Pulmonary artery endothelial cell (primary cell): ENCODE data around the gene SMIM45.
"Not testable (repeated sequence)": the region's sequence is repeated elsewhere in the genome, so short reads cannot be mapped to it uniquely, and the experiment has no call there.

Source experiments
- DNase-seq: peaks from one replicate; pipeline ENCODE4 v3.0.0-alpha.2; 2011; ENCODE audit warnings: low read depth, low spot score

The SMIM45 gene

DNA sequence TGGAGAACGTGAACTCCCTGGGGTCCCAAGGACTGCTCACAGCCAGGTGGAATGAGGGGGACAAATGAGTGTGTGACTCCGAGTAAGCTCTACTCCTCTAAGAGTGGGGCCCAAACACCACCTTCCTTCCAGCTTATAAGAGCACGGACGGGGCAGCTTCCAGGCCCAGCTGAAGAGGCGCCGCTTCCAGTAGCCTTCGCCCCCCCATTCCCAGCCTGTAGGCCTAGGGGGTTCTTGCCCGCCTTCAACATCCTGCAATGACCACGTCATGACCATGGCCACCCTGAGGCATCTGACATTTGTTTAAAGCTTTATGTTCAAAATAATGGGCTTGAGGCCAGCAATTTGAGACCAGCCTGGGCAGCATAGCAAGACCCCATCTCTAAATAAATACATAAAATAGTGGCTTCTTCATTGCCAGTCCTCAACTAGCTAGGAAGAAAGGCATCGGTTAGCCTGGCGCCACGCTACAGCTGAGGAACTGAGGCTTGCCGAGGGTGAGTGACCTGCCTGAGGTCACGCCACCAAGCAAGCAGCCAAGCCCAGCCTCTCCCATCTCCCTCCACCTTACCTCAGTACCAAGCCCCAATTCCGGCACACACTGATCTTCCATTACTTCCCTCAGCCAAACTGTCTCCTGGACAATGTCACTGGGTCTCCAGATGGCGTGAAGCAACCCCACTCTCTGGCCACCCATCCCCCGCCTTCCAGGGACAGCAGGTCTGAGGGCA lies 17.5 kb upstream of the SMIM45 start:
- DNase-seq, result no peak

DNA sequence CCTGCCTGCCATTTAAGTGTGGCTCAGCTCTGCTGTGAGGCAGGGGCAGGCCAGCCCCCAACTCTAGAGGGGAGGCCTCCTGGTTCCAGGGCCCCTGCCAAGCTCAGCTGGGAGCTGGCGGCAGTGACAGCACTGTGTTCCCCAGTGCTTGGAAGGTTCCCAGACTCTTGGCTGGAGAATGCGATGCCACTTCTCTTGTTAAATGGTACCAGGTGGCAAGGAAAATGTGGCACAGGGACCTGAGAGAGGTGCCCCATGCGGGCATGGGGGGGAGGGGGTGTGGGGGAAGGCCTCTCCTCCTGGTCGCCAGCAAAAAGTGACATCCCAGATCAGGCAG lies 17.0 kb upstream of the SMIM45 start:
- no peak for DNase-seq

DNA sequence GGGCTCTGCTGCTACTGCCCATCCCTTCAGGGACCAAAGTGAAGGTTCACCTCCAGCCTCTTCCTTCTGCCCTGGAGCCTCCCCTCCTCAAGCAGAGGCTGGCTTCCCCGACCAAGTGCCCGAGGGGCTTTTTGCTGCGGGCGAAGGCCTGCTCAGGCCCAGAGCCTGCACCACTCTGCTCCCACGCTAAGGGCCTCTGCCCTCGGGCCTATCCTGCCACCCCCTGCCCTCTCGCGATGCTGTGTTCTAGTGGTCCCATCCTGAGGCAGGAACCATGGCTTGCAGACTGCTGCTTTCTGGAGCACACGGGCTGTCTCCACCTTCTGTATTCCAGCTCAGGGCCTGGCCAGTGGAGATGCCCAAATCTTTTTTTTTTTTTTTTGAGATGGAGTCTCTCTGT lies 16.4 kb upstream of the SMIM45 start:
- DNase-seq, result no peak

DNA sequence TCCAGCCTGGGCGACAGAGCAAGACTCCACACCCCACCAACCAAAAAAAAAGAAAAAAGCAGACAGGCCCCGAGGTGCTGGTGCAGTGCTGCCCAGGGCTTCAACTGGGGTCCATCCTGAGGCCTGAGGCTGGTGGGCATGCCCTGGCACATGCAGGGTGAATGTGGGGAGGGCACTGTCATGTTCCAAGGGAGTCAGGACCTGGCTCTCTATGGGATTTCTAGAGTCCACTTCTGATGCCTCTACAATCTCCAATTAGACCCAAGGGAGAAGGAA lies 15.1 kb upstream of the SMIM45 start:
- no peak for DNase-seq

DNA sequence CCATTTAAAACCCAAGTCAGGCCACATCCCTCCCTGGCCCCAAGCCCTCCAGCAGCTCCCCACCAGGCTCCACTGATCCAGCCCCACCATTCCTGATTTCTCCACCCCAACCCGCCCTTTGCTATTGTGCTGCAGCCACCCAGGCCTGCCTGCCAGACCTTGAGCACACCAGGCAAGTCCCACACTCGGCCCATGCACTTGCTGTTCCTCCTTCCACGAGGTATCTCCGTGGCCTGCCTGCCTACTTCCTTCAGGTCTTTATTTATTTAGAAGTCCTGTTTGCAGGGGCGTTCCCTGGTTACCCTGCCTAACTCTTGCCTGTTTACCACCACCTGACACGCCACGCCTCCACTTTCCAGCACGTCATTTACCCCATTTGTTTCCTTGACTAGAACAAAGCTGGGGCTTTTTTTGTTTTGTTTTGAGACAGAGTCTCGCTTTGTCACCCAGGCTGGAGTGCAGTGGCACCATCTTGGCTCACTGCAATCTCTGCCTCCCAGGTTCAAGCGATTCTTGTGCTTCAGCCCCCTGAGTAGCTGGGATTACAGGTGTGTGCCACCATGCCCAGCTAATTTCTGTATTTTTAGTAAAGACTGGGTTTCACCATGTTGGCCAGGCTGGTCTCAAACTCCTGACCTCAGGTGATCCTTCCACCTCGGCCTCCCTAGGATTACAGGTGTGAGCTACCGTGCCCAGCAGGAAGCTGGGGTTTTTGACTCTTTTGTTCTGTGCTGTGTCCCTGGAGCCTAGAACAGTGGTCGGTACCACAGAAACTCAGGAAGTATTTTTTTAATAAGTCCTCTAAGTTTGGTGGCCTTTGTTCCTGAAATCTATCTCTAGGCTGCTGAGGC lies 11.7 kb upstream of the SMIM45 start:
- DNase-seq, result no peak

DNA sequence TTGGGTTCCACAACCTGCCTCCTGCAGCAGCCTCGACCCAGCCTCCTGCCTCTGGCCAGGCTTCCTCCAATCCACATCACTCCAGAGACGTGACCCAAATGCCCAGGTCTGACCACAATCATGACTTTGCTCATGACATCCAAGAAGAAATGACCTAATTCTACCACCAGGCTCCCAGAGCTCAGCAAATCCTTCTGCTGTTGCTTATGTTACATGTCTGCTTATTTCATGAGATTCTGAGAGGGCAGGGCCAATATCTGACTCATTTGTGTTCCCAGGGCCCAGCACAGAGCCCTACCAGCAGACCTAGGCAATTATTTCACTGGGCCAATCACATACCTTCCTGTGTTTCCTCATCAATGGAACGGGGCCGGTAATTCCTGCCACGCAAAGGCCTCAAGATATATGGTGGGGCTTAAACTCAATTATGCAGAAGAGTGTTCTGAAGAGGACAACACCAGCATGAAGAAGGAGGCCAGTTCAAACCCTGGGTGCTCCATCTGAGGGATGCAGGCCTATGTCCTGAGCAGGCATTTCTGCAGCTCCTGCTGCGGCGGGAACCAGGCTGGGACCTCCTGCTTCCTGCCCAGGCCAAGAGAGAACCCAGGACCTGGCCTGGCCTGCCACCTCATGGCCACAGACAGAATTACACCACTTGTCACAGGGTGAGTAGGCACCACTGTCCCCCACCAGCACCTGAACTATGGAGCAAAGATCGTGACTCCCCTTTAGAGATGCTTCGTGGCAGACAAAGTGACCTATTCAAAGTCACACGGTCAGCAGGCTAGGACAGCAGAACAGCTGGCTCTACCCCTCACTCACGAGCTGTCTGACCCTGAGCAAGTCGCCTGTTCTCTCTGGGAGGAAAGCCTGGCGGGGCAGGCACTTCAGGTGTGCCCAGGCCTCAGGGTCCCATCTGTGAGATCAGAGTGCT lies 10.9 kb upstream of the SMIM45 start:
- peak; percentile 33 for DNase-seq

DNA sequence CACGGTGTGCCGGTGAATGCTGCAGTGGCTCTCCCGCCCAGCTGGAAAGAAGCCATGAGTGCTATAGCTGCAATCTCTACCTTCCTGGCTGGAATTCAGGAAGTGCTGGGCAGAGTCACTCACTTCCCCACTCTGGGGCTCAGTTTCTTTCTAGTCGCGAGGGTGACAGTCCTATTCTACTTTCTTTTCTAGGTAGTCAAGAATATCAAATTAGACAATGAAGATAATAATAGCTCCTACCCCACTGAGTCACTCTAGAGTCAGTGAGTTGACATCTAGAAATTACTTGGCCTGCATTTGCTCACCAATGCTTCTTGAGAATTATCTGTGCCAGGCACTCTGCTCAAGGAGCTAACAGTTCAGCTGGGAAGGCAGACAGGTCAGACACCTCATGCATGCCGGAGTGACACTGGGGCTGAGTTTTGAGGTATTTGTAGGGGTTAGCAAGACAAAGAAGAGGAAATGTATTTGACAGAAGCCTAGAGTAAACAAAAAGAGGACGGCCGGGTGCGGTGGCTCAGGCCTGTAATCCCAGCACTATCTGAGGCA lies 8.2 kb upstream of the SMIM45 start:
- DNase-seq, result no peak

DNA sequence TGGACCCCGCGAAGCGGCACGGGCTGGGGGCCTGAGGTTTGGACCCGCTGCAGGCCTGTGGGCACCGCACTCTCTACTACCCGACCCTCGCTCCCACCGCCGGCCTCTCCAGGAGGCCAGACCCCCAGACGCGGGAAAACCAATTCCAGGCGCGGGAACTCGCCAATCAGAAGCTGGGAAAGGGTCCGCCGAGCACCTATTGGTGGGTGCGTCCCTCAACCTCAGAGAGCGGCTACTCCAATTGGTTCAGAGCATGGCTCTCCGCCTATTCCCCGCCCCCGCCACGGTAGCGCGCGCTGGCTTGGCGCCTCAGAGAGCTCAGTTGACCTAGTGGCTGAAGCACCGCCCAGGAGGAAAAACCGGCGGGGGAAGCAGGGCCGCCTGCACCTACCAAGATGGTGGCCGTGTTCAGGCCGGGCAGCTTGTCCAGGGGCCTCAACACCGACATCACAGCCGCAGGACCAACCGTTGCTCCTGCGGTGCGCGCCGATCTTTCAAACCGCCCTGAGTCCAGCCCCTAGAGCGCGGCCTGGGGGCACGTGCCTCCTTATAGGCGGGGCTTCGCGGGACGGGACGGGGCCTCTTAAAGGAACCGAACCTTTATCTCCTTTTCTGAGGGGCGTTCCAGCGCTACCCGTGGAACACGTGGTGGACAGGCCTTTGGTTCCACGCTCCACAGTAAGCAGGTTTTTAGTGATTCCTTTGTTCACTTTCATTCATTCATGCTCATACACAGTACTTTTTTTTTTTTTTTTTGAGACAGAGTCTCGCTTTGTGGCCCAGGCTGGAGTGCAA lies 5.1 kb upstream of the SMIM45 start, which contains the start of gene CENPM:
Gene CENPM, minus strand, starts transcription at position 524 of the 795 bp plus-strand sequence. Its CDS starts 76 bp downstream, at position 448.
- peak; percentile 76 for DNase-seq

DNA sequence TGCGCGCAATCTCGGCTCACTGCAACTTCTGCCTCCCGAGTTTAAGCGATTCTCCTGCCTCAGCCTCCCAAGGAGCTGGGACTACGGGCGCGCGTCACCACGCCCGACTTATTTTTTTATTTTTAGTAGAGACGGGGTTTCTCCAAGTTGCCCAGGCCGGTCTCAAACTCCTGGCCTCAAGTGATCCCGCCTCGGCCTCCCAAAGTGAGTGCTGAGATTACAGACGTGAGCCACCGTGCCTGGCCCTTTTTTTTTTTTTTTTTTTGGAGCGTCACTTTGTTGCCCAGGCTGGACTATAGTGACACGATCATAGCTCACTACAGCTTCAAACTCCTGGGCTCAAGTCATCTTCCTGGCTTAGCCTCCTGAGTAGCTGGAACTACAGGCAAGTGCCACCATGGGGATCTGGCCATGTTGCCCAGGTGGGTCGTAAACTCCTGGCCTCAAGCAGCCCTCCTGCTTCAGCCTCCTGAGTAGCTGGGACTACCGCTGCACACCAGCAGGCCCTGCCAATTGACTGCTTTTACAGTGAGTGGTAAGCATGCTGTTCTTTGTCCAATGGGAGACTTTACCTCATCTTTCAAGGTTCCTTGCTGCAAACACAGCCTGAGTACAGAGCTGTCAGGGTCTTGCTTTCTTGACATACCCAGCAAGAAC lies 4.4 kb upstream of the SMIM45 start:
- DNase-seq, result no peak

DNA sequence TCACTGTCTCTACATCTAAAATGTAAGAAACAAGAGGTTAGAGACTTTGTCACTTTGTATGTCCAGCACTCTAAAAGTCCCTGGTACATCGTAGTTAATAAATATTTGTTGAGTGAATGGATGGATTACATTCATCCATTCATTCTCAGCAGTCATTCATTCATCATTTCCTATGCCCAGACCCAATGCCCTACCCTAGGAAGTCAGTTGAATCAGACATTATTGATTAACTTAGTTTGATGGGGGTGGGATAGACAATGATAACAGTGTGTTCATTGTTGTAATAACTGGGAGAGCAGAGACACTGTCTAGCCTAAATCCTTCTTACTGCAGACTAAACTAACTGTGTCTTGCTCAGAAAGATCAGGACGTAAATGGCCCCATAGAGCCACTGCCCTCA lies 3.8 kb upstream of the SMIM45 start:
- DNase-seq, result no peak

DNA sequence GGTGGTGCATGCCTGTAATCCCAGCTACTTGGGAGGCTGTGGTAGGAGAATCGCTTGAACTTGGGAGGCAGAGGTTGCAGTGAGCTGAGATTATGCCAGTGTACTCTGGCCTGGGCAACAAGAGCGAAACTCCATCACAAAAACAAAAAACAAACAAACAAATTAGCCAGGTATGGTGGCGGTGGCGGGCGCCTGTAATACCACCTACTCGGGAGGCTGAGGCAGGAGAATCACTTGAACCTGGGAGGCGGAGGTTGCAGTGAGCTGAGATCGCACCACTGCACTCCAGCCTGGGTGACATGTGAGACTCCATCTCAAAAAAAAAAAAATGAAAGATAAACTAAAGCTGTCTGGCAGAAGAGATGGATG lies 3.0 kb upstream of the SMIM45 start:
- not testable (repeated sequence) for DNase-seq

DNA sequence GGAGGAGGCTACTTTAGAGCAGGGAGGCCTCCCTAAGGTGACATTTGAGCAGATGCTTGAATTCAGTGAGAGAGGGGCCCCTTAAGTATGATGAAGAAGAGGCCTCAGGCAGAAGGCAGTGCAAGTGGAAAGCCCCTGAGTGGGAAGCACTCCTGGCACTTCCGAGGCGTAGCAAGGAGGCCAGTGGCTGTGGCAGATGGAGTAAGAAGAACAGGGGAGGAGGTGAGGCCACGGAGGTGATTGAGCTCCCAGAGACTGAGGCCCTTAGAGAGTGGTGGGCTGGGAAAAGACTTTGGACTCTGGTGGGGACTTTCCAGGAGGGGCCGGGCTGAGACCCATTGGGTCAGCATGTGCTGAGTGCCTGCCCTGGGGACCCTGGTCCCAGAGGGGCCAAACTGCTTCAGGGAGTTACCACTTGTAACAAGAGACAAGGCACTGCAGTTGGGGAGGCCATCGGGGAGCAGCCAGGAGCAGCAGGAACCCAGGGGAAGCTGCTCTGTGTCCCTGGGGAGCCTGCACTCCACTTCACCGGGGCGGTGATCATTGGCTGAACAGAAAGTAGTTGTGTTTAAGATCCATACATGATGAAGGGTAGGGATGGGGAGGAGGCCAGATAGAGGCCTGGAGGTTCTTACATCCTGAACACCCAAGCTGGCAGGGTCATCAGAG lies 2.5 kb upstream of the SMIM45 start:
- DNase-seq, result no peak

DNA sequence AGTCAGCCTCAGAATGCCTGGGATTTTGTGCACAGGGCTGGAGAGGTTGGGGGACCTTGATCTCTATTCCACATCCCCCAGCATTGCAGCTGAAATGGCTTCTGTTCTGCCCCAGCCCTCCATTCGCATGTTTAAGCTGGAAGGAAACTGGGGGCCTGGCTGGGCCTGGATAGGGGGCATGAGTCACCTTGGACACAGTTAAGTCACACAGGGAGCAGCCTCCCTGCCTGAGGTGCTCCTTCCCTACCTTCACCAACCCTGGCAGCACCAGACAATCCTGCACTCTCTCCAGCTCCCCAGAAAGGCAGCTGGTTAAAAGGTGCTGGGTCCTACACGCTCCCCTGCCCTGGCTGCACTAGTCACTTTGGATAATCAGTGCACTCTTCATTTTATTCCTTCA lies 763 bp downstream of the SMIM45 start:
- no peak for DNase-seq

DNA sequence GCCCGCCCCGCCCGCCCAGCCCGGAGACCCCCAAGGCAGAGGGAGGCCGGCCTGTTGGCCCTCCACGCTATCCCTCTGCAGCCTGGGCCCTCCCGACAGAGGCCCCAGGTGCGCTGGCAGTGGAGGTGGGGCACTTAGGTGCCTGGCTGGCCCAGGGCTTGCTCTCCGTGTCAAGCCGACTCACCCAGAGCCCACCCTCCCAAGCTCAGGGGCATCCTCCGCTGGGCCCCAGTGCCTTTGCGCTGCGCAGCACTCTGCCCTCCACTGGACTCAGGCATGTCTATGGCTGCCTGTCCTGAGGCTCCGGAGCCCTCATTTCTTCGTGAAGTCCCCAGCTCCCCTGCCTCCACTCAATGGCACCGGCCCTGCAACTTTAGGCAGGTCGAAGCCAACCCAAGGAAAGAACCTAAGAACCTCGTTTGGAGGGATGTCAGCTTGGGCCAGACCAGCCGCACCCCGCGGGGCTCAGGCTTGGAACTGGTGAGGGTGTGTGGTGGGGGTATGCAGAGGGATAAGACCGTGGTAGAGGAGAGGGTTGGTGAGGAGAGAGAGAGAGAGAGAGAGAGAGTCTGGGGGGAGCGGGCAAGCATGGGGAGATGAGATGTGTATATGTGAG lies 6.1 kb downstream of the SMIM45 start:
- no peak for DNase-seq

DNA sequence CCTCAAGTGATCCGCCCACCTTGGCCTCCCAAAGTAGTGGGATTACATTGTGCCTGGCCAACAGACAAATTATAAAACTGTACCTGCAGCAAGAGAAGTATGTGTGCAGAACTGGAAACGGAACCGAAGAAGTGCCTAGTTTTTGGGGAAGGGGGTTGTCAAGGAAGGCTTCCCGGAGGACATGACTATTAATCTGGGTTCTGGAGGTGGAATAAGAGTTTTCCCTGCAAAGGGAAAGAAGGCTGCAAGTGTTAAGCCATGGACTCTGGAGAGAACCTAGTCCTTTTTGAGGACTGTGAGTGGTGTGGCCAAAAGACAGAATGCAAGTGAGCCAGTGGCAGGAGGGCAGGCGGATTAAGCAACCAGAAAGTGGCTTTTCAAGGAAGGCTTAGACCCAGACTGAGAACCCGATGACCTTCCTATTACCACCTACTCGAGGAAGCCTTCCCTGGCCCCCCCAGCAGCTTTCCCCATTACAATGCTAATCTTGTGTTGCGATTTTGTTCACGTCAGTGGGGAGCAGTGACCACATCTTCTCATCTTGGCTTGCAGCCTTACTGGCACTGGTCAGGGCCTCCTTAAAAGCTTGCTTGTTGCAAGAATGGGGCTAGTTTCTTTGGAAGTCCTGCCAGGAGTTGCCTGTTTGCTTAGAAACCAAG lies 11.6 kb downstream of the SMIM45 start:
- DNase-seq, result no peak

DNA sequence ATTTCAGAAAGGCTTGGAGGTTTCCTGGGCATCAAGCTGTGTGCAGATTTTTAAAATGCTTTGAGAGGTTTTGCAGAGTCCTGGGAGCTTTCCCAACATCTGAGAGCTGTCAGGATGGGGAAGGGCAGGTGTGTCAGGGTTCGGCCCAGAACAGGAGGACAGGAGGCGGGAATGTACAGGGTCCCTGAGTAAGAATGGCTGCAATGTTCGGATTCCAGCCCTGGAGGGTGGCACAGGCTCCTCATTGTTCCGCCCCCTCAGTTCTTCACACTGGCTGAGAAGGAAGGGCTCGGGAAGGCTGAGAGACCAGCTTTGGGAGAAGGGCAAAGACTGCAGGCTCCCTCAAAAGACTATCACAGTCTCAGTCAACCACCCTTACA lies 12.2 kb downstream of the SMIM45 start:
- no peak for DNase-seq

DNA sequence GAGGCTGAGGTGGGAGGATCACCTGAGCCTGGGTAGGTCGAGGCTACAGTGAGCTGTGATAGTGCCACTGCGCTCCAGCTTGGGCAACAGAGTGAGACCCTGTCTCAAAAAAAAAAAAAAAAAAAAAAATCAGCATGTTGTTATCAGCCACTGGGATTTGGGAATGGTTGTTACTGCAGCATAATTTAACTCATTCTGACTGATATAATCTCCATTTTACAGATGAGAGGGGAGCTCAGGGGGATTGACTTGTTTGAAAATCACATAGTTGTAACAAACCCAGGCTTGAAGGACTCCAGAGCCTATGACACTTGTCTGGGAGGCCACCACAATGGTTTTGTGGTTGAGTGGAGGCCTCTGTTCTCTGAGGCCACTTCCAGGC lies 14.3 kb downstream of the SMIM45 start:
- no peak for DNase-seq

DNA sequence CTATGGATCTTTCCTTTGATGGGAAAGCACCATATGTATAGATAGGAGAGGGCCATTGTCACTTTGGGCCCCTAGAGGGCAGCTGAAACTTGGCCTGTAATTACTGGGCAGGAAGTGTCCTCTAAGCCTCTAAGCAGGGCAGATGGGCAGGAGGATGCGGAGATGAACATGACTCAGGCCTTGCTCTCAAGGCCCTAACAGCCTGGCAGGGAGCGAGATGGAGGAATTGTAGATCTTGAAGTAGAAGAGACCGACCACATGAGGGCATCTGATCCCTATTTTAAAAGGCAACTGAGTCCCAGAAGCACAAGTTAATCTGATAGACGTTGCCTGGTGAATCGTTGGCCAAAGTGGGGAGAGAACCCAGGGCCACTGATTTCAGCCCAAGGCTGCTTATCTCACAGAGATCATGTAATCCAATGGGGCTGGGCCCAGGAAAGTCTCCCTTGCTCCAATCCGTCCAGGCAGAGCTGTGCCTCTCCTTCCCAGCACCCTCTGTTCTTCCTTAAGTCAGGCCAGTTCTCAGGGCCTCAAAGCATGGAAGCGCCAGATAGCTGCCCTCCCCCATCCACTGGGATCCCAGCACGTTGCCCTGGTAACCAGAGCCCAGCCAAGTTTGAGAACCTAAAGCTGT lies 14.8 kb downstream of the SMIM45 start:
- peak; percentile 49 for DNase-seq

DNA sequence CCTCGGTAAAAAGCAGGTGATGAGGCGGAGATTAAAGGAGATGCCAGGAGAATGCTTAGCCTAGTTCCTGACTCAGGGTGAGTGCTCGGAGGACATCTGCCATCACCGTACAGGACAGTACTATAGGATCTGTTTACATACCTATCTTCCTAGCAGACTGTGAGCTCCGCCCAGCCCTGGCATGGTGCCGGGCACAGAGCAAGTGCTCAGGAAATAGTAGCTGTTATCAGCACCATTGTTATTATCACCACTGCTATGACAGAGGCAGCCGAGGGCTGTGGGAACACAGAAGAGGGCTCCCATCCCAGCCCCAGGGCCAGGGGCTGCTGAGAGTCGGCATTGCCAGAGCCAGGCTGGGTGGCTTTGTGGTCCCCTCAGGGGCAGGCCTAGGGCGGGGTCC lies 16.7 kb downstream of the SMIM45 start:
- DNase-seq, result no peak
